Stimulated activated CD8-positive, alpha-beta memory T cell treated with anti-CD3 and anti-CD28 coated beads, Interleukin-7, amount 100 ng/mL, for 1 hour (primary cell): Measurements from ENCODE around the gene SERPINB6.
"Not testable (repeated sequence)": the region's sequence is repeated elsewhere in the genome, so short reads cannot be mapped to it uniquely, and the experiment has no call there.

Experiments used
- DNase-seq, 2 donors: peaks; one replicate each; pipeline ENCODE4 v3.0.0-alpha.2; 2020; ENCODE audit warnings: low read depth in 2 of 2

Gene SERPINB6

GRCh38 chr6:2913621-2914317 lies 57.6 kb downstream of the SERPINB6 start:
- no peak for DNase-seq

GRCh38 chr6:2911171-2911570 lies 60.2 kb downstream of the SERPINB6 start:
- DNase-seq: no peak

- no peak for DNase-seq
Measured at GRCh38 chr6:2909718-2910117, 61.6 kb downstream of the SERPINB6 start.

- DNase-seq: not testable (repeated sequence)
Measured at GRCh38 chr6:2909051-2909606, 62.2 kb downstream of the SERPINB6 start.

GRCh38 chr6:2908516-2908915 lies 62.9 kb downstream of the SERPINB6 start:
- not testable (repeated sequence) for DNase-seq

- not testable (repeated sequence) for DNase-seq
Measured at GRCh38 chr6:2903411-2904185, 67.8 kb downstream of the SERPINB6 start.

- DNase-seq: not testable (repeated sequence)
Measured at GRCh38 chr6:2901645-2902502, 69.5 kb downstream of the SERPINB6 start.

GRCh38 chr6:2900821-2901644 lies 70.3 kb downstream of the SERPINB6 start:
- DNase-seq: no peak

- DNase-seq: no peak
Measured at GRCh38 chr6:2900221-2900807, 71.1 kb downstream of the SERPINB6 start.

- DNase-seq: no peak
Measured at GRCh38 chr6:2899596-2899995, 71.8 kb downstream of the SERPINB6 start.
